GM18858 (cell line): ENCODE results near the gene ZNF350.
"Not testable (repeated sequence)": the region's sequence is repeated elsewhere in the genome, so short reads cannot be mapped to it uniquely, and the experiment has no call there.

Source experiments
- ATAC-seq: cut with Tn5 transposase; IDR thresholded peaks from one replicate; pipeline ENCODE4 v1.9.1; 2021; ENCODE audit not compliant: unreplicated experiment

ZNF350 gene

GRCh38 chr19:51975787-51976186 lies 10.9 kb downstream of the ZNF350 start:
- not testable (repeated sequence) for ATAC-seq

- no peak for ATAC-seq
Observed at GRCh38 chr19:51971624-51972023, 15.0 kb downstream of the ZNF350 start.

- no peak for ATAC-seq
Observed at GRCh38 chr19:51970718-51971117, 15.9 kb downstream of the ZNF350 start.

- ATAC-seq, result no peak
Observed at GRCh38 chr19:51965583-51965982, 21.1 kb downstream of the ZNF350 start.

- ATAC-seq, result not testable (repeated sequence)
Observed at GRCh38 chr19:51960621-51961233, 25.9 kb downstream of the ZNF350 start.

- no peak for ATAC-seq
Observed at GRCh38 chr19:51959791-51960190, 26.8 kb downstream of the ZNF350 start.

- not testable (repeated sequence) for ATAC-seq
Observed at GRCh38 chr19:51957846-51958245, 28.8 kb downstream of the ZNF350 start.

- ATAC-seq, result no peak
Observed at GRCh38 chr19:51948975-51949374, 37.7 kb downstream of the ZNF350 start.

- ATAC-seq, result no peak
Observed at GRCh38 chr19:51946602-51947001, 40.0 kb downstream of the ZNF350 start.

- no peak for ATAC-seq
Observed at GRCh38 chr19:51944798-51945552, 41.7 kb downstream of the ZNF350 start.

- no peak for ATAC-seq
Observed at GRCh38 chr19:51938936-51939335, 47.7 kb downstream of the ZNF350 start.

- no peak for ATAC-seq
Observed at GRCh38 chr19:51931921-51932320, 54.7 kb downstream of the ZNF350 start.

- ATAC-seq, result no peak
Observed at GRCh38 chr19:51927859-51928258, 58.8 kb downstream of the ZNF350 start.

- ATAC-seq, result peak; percentile 62
Observed at GRCh38 chr19:51926784-51927741, 59.6 kb downstream of the ZNF350 start, which contains the start of gene ZNF613. Gene ZNF613, plus strand, starts transcription at chr19:51927472. Its CDS starts 8,749 bp downstream, at chr19:51936221.

- no peak for ATAC-seq
Observed at GRCh38 chr19:51926426-51926783, 60.2 kb downstream of the ZNF350 start.

- ATAC-seq, result no peak
Observed at GRCh38 chr19:51921949-51922348, 64.7 kb downstream of the ZNF350 start.

GRCh38 chr19:51919606-51920005 lies 67.0 kb downstream of the ZNF350 start:
- no peak for ATAC-seq

GRCh38 chr19:51916167-51916566 lies 70.5 kb downstream of the ZNF350 start:
- no peak for ATAC-seq

GRCh38 chr19:51915324-51915867 lies 71.2 kb downstream of the ZNF350 start:
- no peak for ATAC-seq
